Calu3 (cell line): ENCODE measurements around the gene UCKL1. TPM values are rescaled to one million over a fixed set of nuclear protein-coding genes. Genes with fewer than 3 reads are reported as not detected.

Experiments
- Bru-seq: library from RNA; stranded (reverse); fragments of 400-500 nt; gene quantifications from one replicate; lab custom pipeline; 2021; lab: Mats Ljungman, UMichigan
- BruChase-seq, 2 experiments: library from RNA; stranded (reverse); fragments of 400-500 nt; gene quantifications; one replicate each; lab custom pipeline; 2021; lab: Mats Ljungman, UMichigan
- BruUV-seq: library from RNA; stranded (reverse); fragments of 400-500 nt; replicated peaks from 2 replicates; lab custom pipeline; 2021; lab: Mats Ljungman, UMichigan
- CTCF ChIA-PET: fragments of 300-600 bp; sonication (Branson Sonifier 250); formaldehyde crosslinking; loops from one replicate; lab custom pipeline; 2022; ENCODE audit warnings: antibody characterized with exemption; lab: Charles Lee
- DNase-seq: peaks from one replicate; pipeline ENCODE4 v3.0.0; 2022
- H3K27ac Mint-ChIP-seq: one replicate; pipeline ENCODE4 v1.8.0; 2022; ENCODE audit warnings: mixed read lengths; ENCODE audit not compliant: unreplicated experiment
- H3K27me3 Mint-ChIP-seq: one replicate; pipeline ENCODE4 v1.8.0; 2022; ENCODE audit warnings: mixed read lengths; ENCODE audit not compliant: unreplicated experiment
- H3K36me3 Mint-ChIP-seq: one replicate; pipeline ENCODE4 v1.8.0; 2022; ENCODE audit warnings: mild to moderate bottlenecking, moderate library complexity, mixed read lengths; ENCODE audit not compliant: insufficient read depth, unreplicated experiment
- H3K4me1 Mint-ChIP-seq: one replicate; pipeline ENCODE4 v1.8.0; 2022; ENCODE audit warnings: mild to moderate bottlenecking, low read depth, mixed read lengths; ENCODE audit not compliant: unreplicated experiment
- H3K4me3 Mint-ChIP-seq: one replicate; pipeline ENCODE4 v1.8.0; 2022; ENCODE audit warnings: mild to moderate bottlenecking, low read depth, moderate library complexity, mixed read lengths; ENCODE audit not compliant: unreplicated experiment
- H3K9me3 Mint-ChIP-seq: one replicate; pipeline ENCODE4 v1.8.0; 2022; ENCODE audit warnings: low read depth, mixed read lengths; ENCODE audit not compliant: unreplicated experiment
- intact Hi-C: fragments of 100-400 bp; cut with micrococcal nuclease; formaldehyde crosslinking; loops from one replicate; pipeline ENCODE4 v1.10.0; 2022; ENCODE audit not compliant: unreplicated experiment
- long read RNA-seq: library from polyadenylated mRNA; stranded (forward); transcript quantifications from one replicate; pipeline ENCODE4 v2.0.0, GENCODE V29; 2022
- total RNA-seq: library from RNA; stranded (reverse); gene quantifications from 2 replicates; pipeline ENCODE4 v1.2.3, GENCODE V29; 2022
- TF ChIP-seq, protein P1 (sequence below): fragments of 200-600 bp; IDR thresholded peaks from one replicate; pipeline ENCODE4 v1.8.0; 2022; ENCODE audit warnings: antibody characterized with exemption; ENCODE audit not compliant: unreplicated experiment

UCKL1 gene
- total RNA-seq (85.1 and 86.3 TPM in 2 replicates), Bru-seq, nascent RNA (percentile 66 among the genes with signal in this experiment), BruChase-seq, experiment 1, labeled RNA remaining after a 6-hour chase (percentile 92 among the genes with signal in this experiment), BruChase-seq, experiment 2, labeled RNA remaining after a 2-hour chase (percentile 94 among the genes with signal in this experiment)
- long read RNA-seq, partial matches to known transcripts, result 37 of 102 reads
- long read RNA-seq, other reads (novel, unspliced or antisense), result 65 of 102 reads

DNA sequence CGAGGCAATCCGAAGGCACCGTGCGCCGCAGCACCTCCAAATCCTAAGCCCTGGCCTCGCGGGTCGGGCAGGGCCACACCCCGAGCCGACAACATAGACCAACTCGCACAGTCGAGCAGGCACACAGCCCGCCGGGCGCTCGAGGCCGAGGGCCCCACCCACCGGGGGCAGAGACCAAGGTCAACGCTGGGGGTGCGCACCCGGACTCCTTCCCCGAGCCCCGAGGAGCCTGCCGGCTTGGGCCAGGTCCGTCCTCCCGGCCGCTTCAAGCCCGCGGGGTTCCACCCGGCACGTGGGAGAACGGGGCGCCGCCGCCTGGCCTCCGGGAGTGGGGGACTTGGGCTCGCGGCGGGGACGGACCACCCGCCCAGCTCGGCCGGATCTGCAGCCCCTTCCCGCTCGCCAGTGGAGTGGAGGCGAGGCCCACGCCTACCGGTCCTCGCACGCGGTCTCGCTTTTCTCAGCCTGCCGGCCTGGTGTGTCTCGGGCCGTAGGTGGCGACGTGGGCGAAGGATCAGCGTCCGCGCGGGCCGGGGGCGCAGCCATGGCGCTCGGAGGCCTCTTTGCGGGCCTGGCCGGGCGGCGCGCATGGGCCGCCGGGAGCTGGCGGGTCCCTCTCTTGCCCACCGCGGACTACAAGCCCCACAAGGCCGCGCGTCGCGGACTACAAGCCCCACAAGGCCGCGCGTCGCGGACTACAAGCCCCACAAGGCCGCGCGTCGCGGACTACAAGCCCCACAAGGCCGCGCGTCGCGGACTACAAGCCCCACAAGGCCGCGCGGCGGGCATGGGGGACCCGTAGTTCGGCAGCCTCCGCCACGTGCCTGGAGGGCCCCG, at the start of gene UCKL1:
TSS of gene UCKL1 (minus strand) at position 590 of the 837 bp plus-strand sequence. CDS start at position 546, 44 bp downstream.
- TF ChIP-seq, protein P1, sequence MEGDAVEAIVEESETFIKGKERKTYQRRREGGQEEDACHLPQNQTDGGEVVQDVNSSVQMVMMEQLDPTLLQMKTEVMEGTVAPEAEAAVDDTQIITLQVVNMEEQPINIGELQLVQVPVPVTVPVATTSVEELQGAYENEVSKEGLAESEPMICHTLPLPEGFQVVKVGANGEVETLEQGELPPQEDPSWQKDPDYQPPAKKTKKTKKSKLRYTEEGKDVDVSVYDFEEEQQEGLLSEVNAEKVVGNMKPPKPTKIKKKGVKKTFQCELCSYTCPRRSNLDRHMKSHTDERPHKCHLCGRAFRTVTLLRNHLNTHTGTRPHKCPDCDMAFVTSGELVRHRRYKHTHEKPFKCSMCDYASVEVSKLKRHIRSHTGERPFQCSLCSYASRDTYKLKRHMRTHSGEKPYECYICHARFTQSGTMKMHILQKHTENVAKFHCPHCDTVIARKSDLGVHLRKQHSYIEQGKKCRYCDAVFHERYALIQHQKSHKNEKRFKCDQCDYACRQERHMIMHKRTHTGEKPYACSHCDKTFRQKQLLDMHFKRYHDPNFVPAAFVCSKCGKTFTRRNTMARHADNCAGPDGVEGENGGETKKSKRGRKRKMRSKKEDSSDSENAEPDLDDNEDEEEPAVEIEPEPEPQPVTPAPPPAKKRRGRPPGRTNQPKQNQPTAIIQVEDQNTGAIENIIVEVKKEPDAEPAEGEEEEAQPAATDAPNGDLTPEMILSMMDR, result no peak
- no TSS peak for BruUV-seq
- peaks cover 23% of the 10 kb centered on the region for H3K4me1 Mint-ChIP-seq
- CTCF ChIA-PET, result interaction anchor here (0.6 to 2.0 kb wide), 4 partner anchors 18 to 91 kb away, joined by 3 to 17 read pairs (median 5); partner anchors contain the start of genes PRPF6, SAMD10 and TPD52L2
- intact Hi-C loops, result no loop called here
- H3K27ac Mint-ChIP-seq, result peak within 1 kb of the TSS; percentile 77
- peaks cover 73% of the 10 kb centered on the region for H3K36me3 Mint-ChIP-seq
- H3K9me3 Mint-ChIP-seq, result no peaks in the 10 kb centered on the region
- DNase-seq, result peak; percentile 98
- no peaks in the 10 kb centered on the region for H3K27me3 Mint-ChIP-seq
- peak within 1 kb of the TSS; percentile 85 for H3K4me3 Mint-ChIP-seq

DNA sequence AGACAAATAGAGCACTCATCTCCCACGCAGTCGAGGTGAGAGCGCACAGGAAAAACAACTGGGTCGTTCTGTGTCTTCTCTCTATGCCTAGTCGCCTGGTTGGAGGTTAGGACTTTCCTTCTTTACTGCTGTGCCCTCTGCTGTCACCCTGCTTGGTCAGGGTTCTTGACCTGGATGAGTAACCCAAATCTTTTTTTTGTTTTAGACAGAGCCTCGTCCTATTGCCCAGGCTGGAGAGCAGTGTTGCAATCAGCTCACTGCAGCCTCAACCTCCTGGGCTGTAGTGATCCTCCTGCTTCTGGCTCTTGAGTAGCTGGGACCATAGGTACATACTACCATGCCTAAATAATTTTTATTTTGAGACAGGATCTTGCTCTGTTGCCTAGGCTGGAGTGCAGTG, 49.2 kb upstream of the UCKL1 start:
- Mint-ChIP-seq H3K36me3 (peaks cover 96% of the 10 kb centered on the region), H3K4me1 (no peaks in the 10 kb centered on the region), H3K27ac (no peak overlapping the region), H3K27me3 (no peaks in the 10 kb centered on the region), H3K4me3 (no peak overlapping the region), H3K9me3 (peaks cover 3% of the 10 kb centered on the region)
- no peak for DNase-seq
- BruUV-seq, result no TSS peak
- CTCF ChIA-PET, result no interaction called here
- intact Hi-C loops, result no loop called here
- TF ChIP-seq, protein P1, result no peak

GRCh38 chr20:64003960-64004725, 47.9 kb upstream of the UCKL1 start:
- TF ChIP-seq, protein P1, result no peak
- Mint-ChIP-seq H3K4me3 (no peak overlapping the region), H3K27me3 (no peaks in the 10 kb centered on the region), H3K27ac (no peak overlapping the region), H3K9me3 (peaks cover 3% of the 10 kb centered on the region), H3K4me1 (no peaks in the 10 kb centered on the region), H3K36me3 (peaks cover 96% of the 10 kb centered on the region)
- no peak for DNase-seq
- BruUV-seq, result no TSS peak
- intact Hi-C loops, result no loop called here
- CTCF ChIA-PET, result interaction anchor here (0.6 to 0.7 kb wide), 2 partner anchors 30 to 687 kb away, joined by 3 to 4 read pairs; no protein-coding TSS in a partner anchor

GRCh38 chr20:64001607-64002011, 45.4 kb upstream of the UCKL1 start:
- Mint-ChIP-seq H3K27ac (no peak overlapping the region), H3K36me3 (peaks cover 96% of the 10 kb centered on the region), H3K4me1 (no peaks in the 10 kb centered on the region), H3K27me3 (no peaks in the 10 kb centered on the region), H3K4me3 (no peak overlapping the region), H3K9me3 (no peaks in the 10 kb centered on the region)
- CTCF ChIA-PET, result no interaction called here
- BruUV-seq, result no TSS peak
- DNase-seq, result no peak
- intact Hi-C loops, result no loop called here
- TF ChIP-seq, protein P1, result no peak
